HG03280 (cell line): ENCODE data around the gene SLC35D3.
"Not testable (repeated sequence)": the region's sequence is repeated elsewhere in the genome, so short reads cannot be mapped to it uniquely, and the experiment has no call there.

Experiments
- ATAC-seq: cut with Tn5 transposase; IDR thresholded peaks from one replicate; pipeline ENCODE4 v1.9.1; 2021; ENCODE audit warnings: mild to moderate bottlenecking, moderate library complexity; ENCODE audit not compliant: unreplicated experiment

Gene SLC35D3

GRCh38 chr6:136922685-136923006 is 545 bp downstream of the SLC35D3 start:
- no peak for ATAC-seq

DNA sequence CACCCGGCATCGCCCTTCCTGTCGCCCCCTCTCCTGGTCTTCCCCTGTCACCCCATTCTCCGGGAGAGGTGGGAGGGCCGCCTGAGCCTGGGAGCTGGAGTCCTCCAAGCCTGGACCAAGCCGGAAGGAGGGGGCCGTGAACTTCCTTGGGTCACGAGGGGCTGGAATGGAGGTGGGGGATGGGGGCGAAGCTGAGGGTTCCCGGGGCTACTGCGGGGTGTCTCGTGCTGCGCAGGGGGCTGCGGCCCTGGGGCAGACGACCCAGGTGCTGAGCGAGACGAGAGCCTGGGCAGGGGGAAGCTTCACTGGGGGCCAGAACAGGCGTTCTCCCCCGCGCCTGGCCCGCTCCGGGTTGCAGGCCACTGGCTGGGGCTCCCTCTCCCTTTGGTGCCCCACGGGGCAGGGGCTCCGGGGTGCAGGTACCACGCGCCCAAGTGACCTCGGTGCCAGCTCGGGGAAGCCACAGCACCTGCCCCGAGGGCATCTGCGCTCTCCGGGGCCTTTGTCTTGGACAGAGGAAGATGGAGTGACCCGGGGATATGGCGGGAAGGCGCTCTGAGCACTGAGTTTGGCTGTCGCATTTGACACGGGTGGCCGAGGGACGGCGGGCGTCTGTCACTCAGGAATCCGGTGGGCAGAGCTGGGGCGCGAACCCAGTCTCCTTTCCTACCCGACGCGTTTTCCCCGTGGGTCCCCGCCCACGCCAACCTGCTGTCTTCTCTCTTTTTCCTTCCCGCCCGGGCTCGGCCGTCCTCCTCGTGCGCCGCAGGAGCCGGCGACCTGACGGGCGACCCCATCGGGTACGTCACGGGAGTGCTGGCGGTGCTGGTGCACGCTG is 1.2 kb downstream of the SLC35D3 start:
- ATAC-seq = no peak

GRCh38 chr6:136923954-136924673 is 2.0 kb downstream of the SLC35D3 start:
- ATAC-seq = no peak

- ATAC-seq = no peak
These were observed 4.3 kb downstream of the SLC35D3 start for GRCh38 chr6:136926383-136926782.

GRCh38 chr6:136927292-136927691 is 5.2 kb downstream of the SLC35D3 start:
- no peak for ATAC-seq

DNA sequence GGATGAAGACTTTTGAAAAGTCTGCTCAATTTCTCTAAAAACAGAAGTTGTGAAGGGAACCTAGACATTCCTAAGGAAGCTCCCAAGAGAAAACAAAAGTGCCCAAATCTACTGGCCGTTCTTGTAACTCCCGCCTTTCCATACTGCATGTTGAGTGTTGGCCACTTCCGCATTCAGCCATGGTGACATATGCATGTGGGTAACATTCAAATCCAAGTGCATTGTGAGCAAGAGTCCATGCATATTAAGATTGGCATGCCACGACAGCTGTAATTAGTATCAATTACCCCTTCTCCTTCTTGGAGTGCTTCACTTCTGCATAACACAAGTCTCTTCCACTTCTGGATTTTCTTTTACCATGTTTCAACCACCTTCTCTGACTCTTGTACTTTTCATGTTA is 8.4 kb downstream of the SLC35D3 start:
- ATAC-seq = no peak

GRCh38 chr6:136932599-136932998 is 10.5 kb downstream of the SLC35D3 start:
- ATAC-seq = no peak

GRCh38 chr6:136945072-136945471 is 23.0 kb downstream of the SLC35D3 start:
- ATAC-seq = no peak

DNA sequence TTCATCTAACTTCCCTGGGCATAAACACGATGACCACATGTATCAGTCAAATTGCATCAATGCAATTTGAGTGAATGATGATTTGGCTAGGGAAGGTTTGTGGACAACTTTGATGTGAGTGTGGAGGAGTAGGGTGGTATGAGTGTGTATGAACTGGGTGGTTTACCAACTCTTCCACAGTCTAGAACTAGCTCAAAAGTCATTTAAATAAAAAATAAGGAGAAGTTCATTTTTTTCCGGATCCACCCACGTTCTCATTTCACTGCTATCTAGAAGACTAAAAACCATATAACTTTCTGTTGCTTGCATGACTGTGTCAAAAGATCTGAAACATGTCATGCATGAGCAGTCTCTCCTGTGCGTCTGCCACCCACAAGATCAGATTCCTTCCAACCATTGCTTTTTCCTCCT is 23.6 kb downstream of the SLC35D3 start:
- ATAC-seq = no peak

GRCh38 chr6:136947037-136947436 is 24.9 kb downstream of the SLC35D3 start:
- ATAC-seq = no peak

DNA sequence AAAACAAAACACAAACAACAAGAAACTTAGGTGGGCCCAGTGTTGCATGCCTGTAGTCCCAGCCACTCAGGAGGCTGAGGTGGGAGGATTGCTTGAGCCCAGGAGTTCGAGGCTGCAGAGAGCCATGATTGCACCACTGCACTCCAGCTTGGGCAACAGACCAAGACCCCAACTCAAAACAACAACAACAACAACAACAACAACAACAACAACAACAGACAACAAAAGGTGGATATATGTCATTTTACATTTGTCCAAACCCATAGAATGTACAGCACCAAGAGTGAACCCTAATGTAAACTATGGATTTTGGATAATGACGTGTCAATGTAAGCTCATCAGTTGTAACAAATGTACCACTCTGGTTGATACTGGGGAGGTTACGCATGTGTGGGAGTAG is 27.9 kb downstream of the SLC35D3 start:
- ATAC-seq = not testable (repeated sequence)

- no peak for ATAC-seq
These were observed 28.5 kb downstream of the SLC35D3 start for GRCh38 chr6:136950436-136951126.

GRCh38 chr6:136952714-136953260 is 30.7 kb downstream of the SLC35D3 start:
- no peak for ATAC-seq

- ATAC-seq = no peak
These were observed 33.0 kb downstream of the SLC35D3 start for GRCh38 chr6:136955123-136955522.

DNA sequence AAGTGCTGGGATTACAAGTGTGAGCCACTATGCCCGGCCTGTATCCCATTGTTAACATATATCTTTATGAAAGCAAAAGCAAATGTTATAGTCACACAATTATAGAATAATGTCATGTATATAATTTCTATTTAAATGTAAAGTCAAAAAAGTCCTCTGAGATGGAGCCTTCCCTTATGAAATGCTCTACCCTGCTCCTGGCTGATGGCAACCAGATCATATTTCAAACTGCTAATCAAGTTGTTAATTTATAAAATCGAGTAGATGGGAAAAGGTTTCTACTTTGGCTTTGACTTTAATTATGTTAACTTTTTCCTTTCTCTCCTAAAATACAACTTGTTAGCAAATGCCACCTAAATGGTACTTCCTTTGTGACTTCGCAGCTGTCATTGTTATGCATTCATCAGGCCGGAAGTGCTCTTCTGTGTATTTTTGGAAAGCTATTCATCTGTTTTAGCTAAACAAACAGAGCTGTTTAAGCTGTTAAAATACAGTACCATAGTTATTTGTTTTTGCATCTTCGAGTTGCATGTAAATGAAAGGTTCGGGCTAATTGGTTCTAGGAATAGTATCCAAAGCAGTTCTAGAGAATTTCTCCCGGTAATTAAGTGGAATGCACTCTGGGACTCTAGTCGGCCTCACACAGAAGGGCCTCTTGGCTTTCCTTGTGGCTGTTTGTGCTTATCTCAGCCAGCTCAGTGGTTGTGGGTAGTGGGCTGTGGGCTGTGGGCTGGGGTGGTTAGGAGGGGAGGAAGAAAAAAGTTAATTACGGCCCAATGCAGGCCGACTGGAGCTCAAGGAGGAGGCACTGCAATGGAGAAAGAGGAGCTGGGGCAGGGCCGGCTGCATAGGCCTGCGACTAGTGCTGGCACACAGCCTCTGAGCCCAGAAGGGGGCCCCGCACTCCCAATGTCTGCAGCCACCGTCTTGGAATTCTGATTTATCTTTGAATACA is 34.8 kb downstream of the SLC35D3 start:
- ATAC-seq = no peak

- ATAC-seq = no peak
These were observed 36.1 kb downstream of the SLC35D3 start for GRCh38 chr6:136958168-136958567.

- no peak for ATAC-seq
These were observed 37.4 kb downstream of the SLC35D3 start for GRCh38 chr6:136959471-136959891.

DNA sequence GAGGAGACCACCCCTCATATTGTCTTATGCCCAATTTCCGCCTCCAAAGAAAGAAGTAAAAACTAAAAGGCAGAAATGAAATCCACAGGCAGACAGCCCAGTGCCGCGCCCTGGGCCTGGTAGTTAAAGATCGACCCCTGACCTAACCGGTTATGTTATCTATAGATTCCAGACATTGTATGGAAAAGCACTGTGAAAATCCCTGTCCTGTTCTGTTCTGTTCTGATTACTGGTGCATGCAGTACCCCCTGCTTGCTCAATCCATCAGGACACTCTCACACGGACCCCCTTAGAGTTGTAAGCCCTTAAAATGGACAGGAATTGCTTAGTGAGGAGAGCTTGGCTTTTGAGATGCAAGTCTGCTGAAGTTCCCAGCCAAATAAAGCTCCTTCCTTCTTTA is 37.8 kb downstream of the SLC35D3 start:
- ATAC-seq = not testable (repeated sequence)

DNA sequence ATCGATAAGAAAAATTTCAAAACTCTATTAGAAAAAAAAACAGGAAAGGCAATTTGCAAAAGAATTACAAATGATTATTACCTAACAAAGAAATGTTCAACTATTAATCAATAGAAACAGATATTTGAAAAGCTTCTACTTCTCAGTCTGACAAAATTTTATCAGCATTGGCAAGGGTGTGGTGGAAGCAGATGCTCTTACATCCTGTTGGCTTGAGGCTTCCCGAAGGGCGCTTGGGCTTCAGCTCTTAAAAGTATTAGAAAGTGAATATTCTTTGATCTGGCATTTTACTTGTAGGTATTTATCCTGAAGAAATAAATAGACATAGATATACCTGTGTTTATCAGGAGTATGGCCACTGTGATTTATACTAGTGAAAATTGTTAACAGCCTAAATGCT is 38.7 kb downstream of the SLC35D3 start:
- ATAC-seq = no peak

DNA sequence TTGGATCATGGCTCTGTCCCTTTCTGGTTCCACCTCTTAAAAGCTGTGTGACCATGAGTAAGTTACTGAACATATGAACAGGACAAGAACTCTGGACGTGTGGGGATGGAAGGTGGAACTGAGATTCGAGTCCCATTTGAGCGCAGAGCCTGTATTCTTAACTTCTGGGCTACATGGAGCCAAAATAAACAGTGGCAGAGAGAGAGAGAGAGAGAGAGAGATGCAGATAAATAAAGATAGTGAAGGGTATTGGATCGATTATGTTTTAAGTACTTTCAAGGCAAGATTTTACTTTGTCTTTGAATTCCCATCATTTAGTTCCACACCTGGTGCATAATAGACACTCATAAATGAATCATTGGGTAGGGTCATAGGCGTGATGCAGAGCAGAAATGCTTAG is 39.7 kb downstream of the SLC35D3 start:
- no peak for ATAC-seq
